Fibroblast of gingiva (primary cell): ENCODE results near the gene BRD4.

Experiments used
- DNase-seq: peaks from one replicate; pipeline ENCODE4 v3.0.0-alpha.2; 2011; ENCODE audit warnings: low read depth

Gene BRD4

GRCh38 chr19:15289673-15290072 lies 42.7 kb downstream of the BRD4 start:
- DNase-seq: no peak

DNA sequence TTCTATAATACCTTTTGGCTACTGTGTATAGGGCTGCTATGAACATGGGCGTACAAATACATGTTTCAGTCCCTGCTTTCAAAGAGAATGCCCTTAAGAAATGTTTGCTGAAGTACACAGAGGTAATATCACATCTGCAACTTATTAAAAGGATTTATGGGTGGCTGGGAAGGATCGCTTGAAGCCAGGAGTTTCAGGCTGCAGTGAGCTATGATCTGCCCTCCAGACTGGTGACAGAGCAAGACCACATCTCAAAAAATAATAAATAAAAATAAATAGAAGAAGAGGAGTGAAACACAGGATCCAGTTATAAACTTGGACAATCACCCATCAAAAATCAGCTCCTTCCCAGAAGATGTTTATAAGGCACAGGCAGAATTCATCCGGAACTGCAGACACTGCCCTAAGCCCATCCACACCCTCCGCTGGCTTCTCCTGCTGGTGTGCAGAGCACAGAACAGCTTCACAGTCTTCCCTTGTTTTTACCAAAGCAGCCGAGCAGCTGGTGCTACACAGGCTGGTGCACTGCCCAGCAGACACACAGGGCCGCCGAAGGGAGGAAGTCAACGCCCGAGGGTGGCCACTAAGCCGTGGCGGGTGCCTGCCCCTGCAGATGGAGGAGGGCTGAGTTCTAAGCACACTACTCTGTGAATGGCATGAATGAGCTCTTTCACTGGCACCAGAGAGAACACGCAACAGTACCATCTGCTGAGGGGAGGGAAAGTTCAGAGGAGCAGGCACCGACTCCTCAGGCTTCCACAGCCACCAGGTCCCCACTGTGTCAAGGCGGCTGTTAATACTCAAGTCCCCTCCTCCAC lies 44.0 kb downstream of the BRD4 start:
- peak; percentile 54 for DNase-seq

DNA sequence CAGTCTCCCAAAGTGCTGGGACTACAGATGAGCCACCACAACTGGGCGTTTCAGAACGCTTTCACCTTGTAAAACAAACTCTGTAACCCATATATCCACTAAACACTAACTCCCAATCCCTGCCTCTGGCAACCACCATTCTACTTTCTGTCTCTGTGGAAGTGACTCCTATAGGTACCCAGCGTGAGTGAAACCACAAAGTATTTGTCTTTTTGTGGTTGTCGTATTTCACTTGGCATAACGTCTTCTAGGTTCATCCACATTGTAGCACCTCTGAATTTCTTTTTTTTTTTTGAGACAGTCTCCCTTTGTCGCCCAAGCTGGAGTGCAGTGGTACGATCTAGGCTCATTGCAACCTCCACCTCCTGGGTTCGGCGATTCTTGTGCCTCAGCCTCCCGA lies 44.8 kb downstream of the BRD4 start:
- DNase-seq: no peak

DNA sequence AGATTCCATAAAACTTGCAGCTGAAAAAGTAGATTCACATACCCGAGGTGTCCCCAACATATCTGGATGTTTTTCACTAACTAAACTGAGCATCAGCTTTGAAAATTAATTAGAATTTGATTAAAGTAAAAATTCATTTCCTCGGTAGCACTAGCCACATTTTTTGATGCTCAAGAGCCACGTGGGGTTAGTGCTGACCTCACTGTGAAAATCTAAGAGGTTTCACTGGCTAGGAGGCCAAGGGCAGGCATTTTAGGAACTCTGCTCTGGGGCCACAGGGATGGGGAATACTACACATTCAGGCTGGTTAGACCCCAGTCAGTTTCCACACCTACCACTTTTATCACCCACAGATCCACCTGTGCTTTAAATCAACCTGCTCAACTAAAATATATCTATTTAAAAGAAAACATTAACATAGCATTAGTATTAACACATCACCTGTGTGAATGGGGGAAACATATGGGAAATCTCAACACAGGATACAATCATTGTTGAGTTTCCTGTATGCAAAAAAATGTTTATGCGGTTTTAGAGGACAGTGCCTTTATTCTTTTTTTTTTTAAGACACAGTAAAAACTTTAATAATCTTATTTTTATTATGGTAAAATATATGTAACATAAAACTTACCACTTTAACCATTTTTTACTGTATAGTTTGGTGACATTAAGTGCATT lies 45.5 kb downstream of the BRD4 start:
- DNase-seq: no peak

- DNase-seq: no peak
Observed at GRCh38 chr19:15285896-15286591, 46.3 kb downstream of the BRD4 start.

DNA sequence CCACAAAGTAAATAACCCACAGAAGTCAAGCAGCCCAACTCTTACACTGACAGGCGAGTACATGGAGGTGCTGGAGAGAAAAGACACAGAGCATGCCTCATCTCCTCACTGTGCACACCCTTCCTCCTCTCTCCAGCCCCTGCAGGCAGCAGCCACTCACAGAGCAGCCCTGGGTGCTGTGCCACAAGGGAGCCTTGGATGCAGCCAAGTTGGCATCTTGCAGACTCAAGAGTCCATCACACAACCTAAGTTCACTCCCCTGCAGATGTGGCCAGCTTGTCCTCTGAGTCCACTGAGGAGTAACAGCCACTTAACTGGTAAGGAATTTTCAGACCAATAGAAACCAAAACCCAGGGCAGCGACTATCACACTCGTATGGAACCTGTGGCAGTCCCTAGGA lies 47.4 kb downstream of the BRD4 start:
- DNase-seq: no peak

GRCh38 chr19:15284091-15284490 lies 48.2 kb downstream of the BRD4 start:
- no peak for DNase-seq

DNA sequence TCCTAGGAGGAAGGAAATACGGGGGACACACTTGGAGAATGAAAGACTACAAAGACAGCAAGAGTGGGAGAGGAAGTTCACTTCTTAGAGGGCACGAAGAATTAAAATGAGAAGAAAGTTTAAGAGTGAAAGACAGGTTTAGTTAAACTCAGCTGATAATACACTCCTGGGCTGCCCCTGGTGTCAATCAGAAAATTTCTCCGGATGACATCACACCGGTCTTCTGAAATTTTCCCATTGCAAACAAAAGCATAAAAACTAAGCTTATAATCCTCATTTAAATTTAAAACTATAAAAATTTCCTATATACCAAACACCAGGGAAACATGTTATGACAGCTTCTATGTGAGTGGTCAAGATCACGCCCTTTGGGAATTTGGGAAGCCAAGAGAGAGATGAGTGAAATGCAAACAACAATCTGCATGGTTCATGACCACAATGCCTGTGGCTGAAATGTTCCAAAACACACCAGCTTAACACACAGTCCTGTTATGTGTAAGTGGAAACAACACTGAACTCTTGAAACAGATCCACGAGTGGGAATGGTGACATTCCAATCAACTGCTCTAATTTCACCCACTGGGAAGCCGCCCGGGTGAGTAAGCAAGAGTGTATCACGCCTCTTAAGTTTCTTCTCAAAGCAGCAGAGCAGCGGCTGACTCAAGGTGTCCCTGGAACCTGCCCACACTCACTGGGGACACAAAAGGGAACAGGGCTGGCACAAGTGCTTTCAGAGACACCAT lies 49.0 kb downstream of the BRD4 start:
- DNase-seq: peak; percentile 95

DNA sequence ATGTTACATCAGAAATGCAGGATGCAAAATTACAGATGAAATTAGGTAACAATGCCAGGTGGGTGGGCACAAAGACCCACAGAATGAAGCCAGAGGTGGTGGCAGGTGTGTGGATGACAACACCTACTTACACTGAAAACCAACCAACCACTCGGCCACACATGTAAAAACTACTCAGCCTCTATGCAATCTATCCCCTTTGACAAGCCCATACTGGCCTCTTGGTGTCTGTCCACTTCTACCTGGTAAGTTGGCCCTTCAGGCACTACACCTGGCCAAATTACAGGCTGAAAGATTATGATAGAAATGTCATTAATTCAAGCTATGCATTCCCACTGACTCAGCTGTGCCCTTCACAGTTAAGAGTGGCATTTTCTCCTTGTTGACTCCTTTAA lies 50.0 kb downstream of the BRD4 start:
- DNase-seq: no peak

DNA sequence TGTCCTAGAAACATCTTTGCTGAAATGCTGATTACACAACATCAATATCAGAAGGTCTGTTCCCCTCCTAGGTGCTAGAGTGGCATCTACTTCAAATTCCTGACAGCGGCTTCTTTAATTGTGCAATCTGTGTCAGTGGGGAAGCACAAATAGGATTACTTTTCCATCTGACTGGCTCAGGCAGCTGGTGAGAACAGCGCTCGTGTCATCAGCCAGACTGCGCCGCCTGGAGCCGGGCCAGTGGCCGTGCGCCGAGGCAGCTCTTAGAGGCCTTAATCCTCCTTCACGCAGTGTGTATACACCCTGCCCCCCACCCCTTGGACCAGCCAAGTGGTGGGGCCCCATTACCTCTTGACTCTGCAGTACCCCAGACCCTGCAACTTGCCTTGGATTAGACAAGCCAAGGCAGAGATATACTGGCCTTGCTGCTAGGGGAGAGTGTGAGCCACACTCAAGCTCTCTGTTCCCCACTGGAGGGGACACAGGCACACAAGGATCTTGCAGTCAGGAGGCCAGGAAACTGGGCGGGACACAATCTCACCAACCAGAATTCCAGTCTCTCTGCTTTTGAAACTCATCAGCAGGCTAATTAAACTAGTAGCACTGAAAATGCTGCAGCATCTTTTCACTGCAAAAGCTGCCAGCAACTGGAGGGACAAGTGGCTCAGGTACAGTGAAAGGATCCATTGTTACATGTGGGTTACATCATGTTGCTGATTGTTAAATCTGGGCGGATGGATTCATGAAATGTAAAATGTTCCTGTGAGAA lies 51.2 kb downstream of the BRD4 start:
- peak; percentile 82 for DNase-seq

- peak; percentile 72 for DNase-seq
Observed at GRCh38 chr19:15280048-15280725, 52.2 kb downstream of the BRD4 start.

- DNase-seq: no peak
Observed at GRCh38 chr19:15279326-15279904, 52.9 kb downstream of the BRD4 start.

- DNase-seq: peak; percentile 33
Observed at GRCh38 chr19:15276620-15277215, 55.6 kb downstream of the BRD4 start.

- DNase-seq: no peak
Observed at GRCh38 chr19:15274477-15274876, 57.9 kb downstream of the BRD4 start.

DNA sequence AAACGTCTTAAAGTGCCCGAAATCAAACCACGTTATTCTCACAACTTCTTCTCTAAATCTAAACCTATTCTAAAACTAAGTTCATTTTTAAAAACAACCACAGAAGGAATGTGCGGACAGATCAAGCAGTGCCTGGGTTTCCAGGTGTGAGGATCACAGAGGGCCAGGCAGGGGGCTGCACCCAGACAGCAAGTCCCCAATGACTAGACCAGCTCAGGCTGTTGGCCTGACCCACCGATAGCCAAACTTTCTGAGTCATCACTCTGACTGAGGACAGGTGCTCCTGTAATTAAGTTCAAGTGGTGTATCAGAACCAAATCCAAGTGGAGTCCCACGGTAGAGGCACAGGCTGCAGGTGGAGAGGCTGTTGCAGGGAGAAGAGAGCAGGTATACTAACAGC lies 62.5 kb downstream of the BRD4 start:
- no peak for DNase-seq

- no peak for DNase-seq
Observed at GRCh38 chr19:15268928-15269253, 63.4 kb downstream of the BRD4 start.

DNA sequence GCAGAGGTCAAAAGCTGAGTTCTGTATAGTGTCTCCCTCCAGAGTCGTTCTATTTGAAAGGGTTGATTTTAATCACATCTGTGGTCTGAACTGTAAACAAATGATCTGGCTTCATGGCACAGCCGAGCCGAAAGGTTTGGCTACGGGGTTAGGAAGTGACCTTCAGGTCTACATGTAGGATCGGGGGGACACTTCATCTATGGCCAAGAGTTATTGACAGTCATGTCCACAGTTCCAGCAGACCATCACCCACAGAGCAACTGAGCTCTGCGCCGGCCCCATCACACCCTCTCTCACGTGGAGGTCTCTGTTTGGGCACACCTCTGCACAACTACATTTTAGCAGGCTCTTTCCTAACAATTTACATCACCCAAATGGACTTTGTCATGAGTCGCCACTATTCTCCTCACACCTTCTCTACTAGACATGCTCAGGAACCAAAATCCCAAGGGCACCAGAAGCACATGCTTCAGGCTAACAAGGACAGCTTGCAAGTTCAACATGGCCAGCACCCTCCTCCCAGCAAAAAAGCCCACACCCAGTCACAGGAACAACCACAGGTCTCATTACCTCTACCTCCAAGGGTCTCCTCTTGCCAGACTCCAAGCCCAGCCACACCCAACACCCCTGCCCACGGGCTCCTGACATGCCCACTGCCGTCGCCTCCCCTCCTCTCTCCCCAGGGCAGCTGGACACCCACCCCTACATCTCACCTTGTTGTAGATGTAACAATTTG lies 64.0 kb downstream of the BRD4 start:
- DNase-seq: no peak

- no peak for DNase-seq
Observed at GRCh38 chr19:15266683-15267082, 65.7 kb downstream of the BRD4 start.

GRCh38 chr19:15265850-15266248 lies 66.5 kb downstream of the BRD4 start:
- DNase-seq: peak; percentile 97
